IMR-90 (cell line): Measurements from ENCODE around the gene IGF1R. TPM values are rescaled to one million over a fixed set of nuclear protein-coding genes. Genes with fewer than 3 reads are reported as not detected.

Source experiments
- ATAC-seq: fragments of 200-7000 bp; cut with Tn5 transposase; 2 replicates; pipeline ENCODE4 v1.9.1; 2020; ENCODE audit warnings: low read depth, mild to moderate bottlenecking, moderate library complexity
- BruUV-seq: library from RNA; stranded (reverse); fragments of 400-500 nt; replicated peaks from 2 replicates; lab custom pipeline; 2021; lab: Mats Ljungman, UMichigan
- CTCF ChIA-PET: fragments of 300-600 bp; formaldehyde crosslinking; extraction: SDS; loops from one replicate; lab custom pipeline; 2021; ENCODE audit warnings: antibody characterized with exemption; lab: Yijun Ruan, JAX
- POLR2A ChIA-PET: fragments of 300-600 bp; sonication (Branson Sonifier 250); formaldehyde crosslinking; loops from one replicate; lab custom pipeline; 2022; ENCODE audit warnings: antibody characterized with exemption; ENCODE audit not compliant: unreplicated experiment; lab: Charles Lee
- DNase-seq: peaks from one replicate; pipeline ENCODE4 v3.0.0; 2013
- H2AFZ ChIP-seq: replicated peaks from 2 replicates; pipeline ENCODE3; 2013; ENCODE audit warnings: low read length, mild to moderate bottlenecking; ENCODE audit not compliant: poor library complexity
- H2AK5ac ChIP-seq: 2 replicates; pipeline ENCODE4 v1.6.1; 2013; ENCODE audit warnings: low read depth, low read length, inconsistent platforms
- H2AK9ac ChIP-seq: replicated peaks from 2 replicates; pipeline ENCODE3; 2013; ENCODE audit warnings: mild to moderate bottlenecking, low read depth, low read length, moderate library complexity; ENCODE audit not compliant: poor library complexity
- H2BK120ac ChIP-seq: 2 replicates; pipeline ENCODE4 v1.6.1; 2013; ENCODE audit warnings: low read depth, low read length, inconsistent platforms
- H2BK15ac ChIP-seq: 3 replicates; pipeline ENCODE4 v1.6.1; 2013; ENCODE audit warnings: low read depth, low read length, inconsistent platforms
- H2BK20ac ChIP-seq: 2 replicates; pipeline ENCODE4 v1.6.1; 2013; ENCODE audit warnings: low read depth, mild to moderate bottlenecking, inconsistent platforms, low read length, moderate library complexity
- H2BK5ac ChIP-seq: 2 replicates; pipeline ENCODE4 v1.6.1; 2013; ENCODE audit warnings: mild to moderate bottlenecking, low read depth, low read length, inconsistent platforms; ENCODE audit not compliant: poor library complexity, severe bottlenecking
- H3K14ac ChIP-seq: replicated peaks from 2 replicates; pipeline ENCODE4 v1.6.1; 2013; ENCODE audit warnings: low read depth, low read length, inconsistent platforms
- H3K18ac ChIP-seq: 2 replicates; pipeline ENCODE4 v1.6.1; 2013; ENCODE audit warnings: low read depth, low read length, control low read depth
- H3K23ac ChIP-seq: 2 replicates; pipeline ENCODE4 v1.6.1; 2013; ENCODE audit warnings: low read depth, low read length, inconsistent platforms
- H3K27ac ChIP-seq: 2 replicates; pipeline ENCODE4 v1.5.1; 2013; ENCODE audit warnings: mild to moderate bottlenecking, control low read depth, low read length; ENCODE audit not compliant: insufficient read depth
- H3K27me3 ChIP-seq: 2 replicates; pipeline ENCODE4 v1.6.1; 2013; ENCODE audit warnings: low read length; ENCODE audit not compliant: control insufficient read depth, insufficient read depth
- H3K36me3 ChIP-seq: 2 replicates; pipeline ENCODE4 v1.6.1; 2013; ENCODE audit warnings: low read length, mixed read lengths; ENCODE audit not compliant: control insufficient read depth, insufficient read depth
- H3K4ac ChIP-seq: 2 replicates; pipeline ENCODE4 v1.6.1; 2013; ENCODE audit warnings: low read depth, low read length, inconsistent platforms
- H3K4me1 ChIP-seq: 2 replicates; pipeline ENCODE4 v1.6.1; 2013; ENCODE audit warnings: low read length, mixed read lengths; ENCODE audit not compliant: control insufficient read depth, insufficient read depth
- H3K4me2 ChIP-seq: 2 replicates; pipeline ENCODE4 v1.6.1; 2013; ENCODE audit warnings: low read depth, mild to moderate bottlenecking, control low read depth, low read length, moderate library complexity
- H3K4me3 ChIP-seq: 2 replicates; pipeline ENCODE4 v1.5.1; 2013; ENCODE audit warnings: low read depth, mild to moderate bottlenecking, control low read depth, low read length, moderate library complexity; ENCODE audit not compliant: insufficient read depth
- H3K56ac ChIP-seq: 2 replicates; pipeline ENCODE4 v1.6.1; 2013; ENCODE audit warnings: low read length, inconsistent platforms; ENCODE audit not compliant: insufficient read depth; ENCODE audit errors: extremely low read depth
- H3K79me1 ChIP-seq, 2 experiments: 2 replicates each; pipeline ENCODE4 v1.6.1; 2013; ENCODE audit warnings: low read length in 2 of 2, inconsistent platforms in 1 of 2, low read depth in 1 of 2
- H3K9ac ChIP-seq: 2 replicates; pipeline ENCODE4 v1.6.1; 2013; ENCODE audit warnings: low read depth, low read length, control low read depth
- H3K9me1 ChIP-seq: 2 replicates; pipeline ENCODE4 v1.6.1; 2013; ENCODE audit warnings: low read length, inconsistent platforms; ENCODE audit not compliant: insufficient read depth
- H3K9me3 ChIP-seq: 2 replicates; pipeline ENCODE4 v1.6.1; 2013; ENCODE audit warnings: low read length; ENCODE audit not compliant: control insufficient read depth, insufficient read depth
- H4K20me1 ChIP-seq: 2 replicates; pipeline ENCODE4 v1.6.1; 2013; ENCODE audit warnings: low read length, inconsistent platforms; ENCODE audit not compliant: insufficient read depth
- H4K5ac ChIP-seq: 2 replicates; pipeline ENCODE4 v1.6.1; 2013; ENCODE audit warnings: mild to moderate bottlenecking, low read depth, low read length, control low read depth
- H4K8ac ChIP-seq, 2 experiments: 2 replicates each; pipeline ENCODE4 v1.6.1; 2013; ENCODE audit warnings: low read depth in 2 of 2, low read length in 2 of 2, control low read depth in 1 of 2, inconsistent platforms in 1 of 2
- H4K91ac ChIP-seq: 2 replicates; pipeline ENCODE4 v1.6.1; 2013; ENCODE audit warnings: low read depth, low read length, inconsistent platforms; ENCODE audit not compliant: insufficient read depth
- FOS ChIP-seq: fragments of 150-350 bp; IDR thresholded peaks from 2 replicates; pipeline ENCODE4 v1.6.1; 2016; ENCODE audit warnings: low read depth, low read length
- WGBS, 2 experiments: methylation state at CpG; one replicate each; pipeline versions ENCODE4 v1.1.5 to v1.1.7; 2013; ENCODE audit warnings: missing lambda C conversion rate in 2 of 2; ENCODE audit not compliant: insufficient read length in 1 of 2; ENCODE audit errors: extremely low coverage in 2 of 2; 5-methylcytosine and 5-hydroxymethylcytosine counted together
- dilution Hi-C: fragments of 300-500 bp; cut with HindIII; formaldehyde crosslinking; loops from one replicate; pipeline ENCODE4 v1.14.3; 2018; ENCODE audit warnings: low sequenced_read_pairs; ENCODE audit not compliant: unreplicated experiment
- in situ Hi-C: fragments of 300-500 bp; cut with MboI; formaldehyde crosslinking; loops from 3 replicates; pipeline ENCODE4 v1.14.3; 2019; ENCODE audit warnings: low sequenced_read_pairs, inconsistent platforms, mixed read lengths
- intact Hi-C: fragments of 100-400 bp; cut with micrococcal nuclease; formaldehyde crosslinking; loops from 2 replicates; pipeline ENCODE4 v1.10.0; 2022
- polyA plus RNA-seq, 3 experiments: library from polyadenylated mRNA; depleted of rRNA; stranded (reverse); fragments of >200 nt; gene quantifications; 2 replicates each; pipeline ENCODE4 v1.2.3, GENCODE V29; 2012; ENCODE audit warnings: low replicate concordance in 1 of 3
- total RNA-seq: library from RNA; depleted of rRNA; stranded (reverse); fragments of >200 nt; gene quantifications from 2 replicates; pipeline ENCODE4 v1.2.3, GENCODE V29; 2012

The IGF1R gene
- total and polyA plus RNA-seq, 2 of the 4 experiments (the other 2 are of a cell fraction) = 24.0 to 24.9 TPM

DNA sequence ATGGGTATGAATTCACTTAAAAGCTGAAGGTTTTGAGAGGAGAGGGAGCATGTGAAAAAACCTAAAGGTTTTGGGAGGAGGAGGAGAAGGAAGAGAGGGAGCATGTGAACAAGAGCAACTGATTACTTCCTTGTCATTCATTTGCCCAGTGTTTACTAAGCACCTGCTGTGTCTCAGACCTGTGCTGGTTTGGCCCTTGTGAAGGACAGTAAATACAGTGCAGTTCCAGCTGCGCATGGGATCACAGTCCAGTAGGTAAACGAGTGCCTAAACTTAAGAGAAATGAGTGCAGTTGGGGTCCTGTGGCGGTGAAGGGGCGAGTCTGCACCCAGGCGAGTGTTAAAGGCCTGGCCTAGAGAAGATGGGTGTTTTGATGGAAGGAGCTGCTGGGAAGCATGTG lies 38.6 kb downstream of the IGF1R start:
- Histone ChIP-seq H2BK120ac (no peak overlapping the region), H3K14ac (no peak overlapping the region), H3K9me3 (no peaks in the 10 kb centered on the region), H4K5ac (no peak overlapping the region), H3K4me2 (no peak overlapping the region), H2BK15ac (no peak overlapping the region), H3K36me3 (no peaks in the 10 kb centered on the region), H3K27me3 (no peaks in the 10 kb centered on the region), H3K56ac (no peak overlapping the region), H2AFZ (no peak overlapping the region), H3K79me1 (peaks cover 42 to 93% of the 10 kb centered on the region in 2 experiments), H2AK5ac (no peak overlapping the region), H3K4ac (no peak overlapping the region), H3K9me1 (peaks cover 65% of the 10 kb centered on the region), H3K18ac (no peak overlapping the region), H2BK5ac (no peak overlapping the region), H3K23ac (no peak overlapping the region), H4K8ac (no peak overlapping the region), H3K4me3 (no peak overlapping the region), H4K91ac (no peak overlapping the region), H2BK20ac (no peak overlapping the region), H3K4me1 (peaks cover 37% of the 10 kb centered on the region), H4K20me1 (peaks cover 99% of the 10 kb centered on the region), H3K9ac (no peak overlapping the region), H3K27ac (no peak overlapping the region), H2AK9ac (no peak overlapping the region)
- POLR2A ChIA-PET = no interaction called here
- intact Hi-C loops (no loop called here), in situ Hi-C loops (no loop called here), dilution Hi-C loops (no loop called here)
- CTCF ChIA-PET = no interaction called here
- 92% methylated on average over 4 of the region's 5 CpGs; no CpG with 5 or more reads in 1 of the 2 experiments for WGBS, 2 experiments
- DNase-seq = no peak
- no peak for ATAC-seq
- TF ChIP-seq FOS = no peak
- BruUV-seq = no TSS peak
